Right kidney (tissue), 1 donor: Measurements from ENCODE around the gene KDM4E.

Experiments
- DNase-seq: peaks from one replicate; pipeline ENCODE4 v3.0.0-alpha.2; 2016

Gene KDM4E

GRCh38 chr11:95050595-95051202 is 25.6 kb downstream of the KDM4E start:
- DNase-seq = no peak

- no peak for DNase-seq
Measured at GRCh38 chr11:95054356-95054755, 29.3 kb downstream of the KDM4E start.

- no peak for DNase-seq
Measured at GRCh38 chr11:95055283-95055897, 30.3 kb downstream of the KDM4E start.

GRCh38 chr11:95057959-95058358 is 32.9 kb downstream of the KDM4E start:
- no peak for DNase-seq

GRCh38 chr11:95058621-95059020 is 33.6 kb downstream of the KDM4E start:
- DNase-seq = no peak

- no peak for DNase-seq
Measured at GRCh38 chr11:95059046-95059445, 34.0 kb downstream of the KDM4E start.

- DNase-seq = no peak
Measured at GRCh38 chr11:95065336-95065735, 40.3 kb downstream of the KDM4E start.

- DNase-seq = no peak
Measured at GRCh38 chr11:95066716-95067038, 41.6 kb downstream of the KDM4E start, which contains the start of gene SRSF8. TSS of gene SRSF8 (plus strand) at chr11:95066919. CDS start at chr11:95067227, 308 bp downstream.

GRCh38 chr11:95067039-95067840 is 42.2 kb downstream of the KDM4E start:
- peak; percentile 99 for DNase-seq

GRCh38 chr11:95067841-95068219 is 42.8 kb downstream of the KDM4E start:
- DNase-seq = no peak

GRCh38 chr11:95068549-95068948 is 43.5 kb downstream of the KDM4E start:
- peak; percentile 65 for DNase-seq

- DNase-seq = no peak
Measured at GRCh38 chr11:95070471-95070870, 45.4 kb downstream of the KDM4E start.

- no peak for DNase-seq
Measured at GRCh38 chr11:95072948-95073347, 47.9 kb downstream of the KDM4E start.

GRCh38 chr11:95074792-95075563 is 49.9 kb downstream of the KDM4E start:
- no peak for DNase-seq

- DNase-seq = no peak
Measured at GRCh38 chr11:95076416-95076815, 51.4 kb downstream of the KDM4E start.

- DNase-seq = no peak
Measured at GRCh38 chr11:95076981-95077380, 51.9 kb downstream of the KDM4E start.
